22Rv1 (cell line): ENCODE measurements around the gene CYTH1.

ENCODE experiments used
- H3K27ac ChIP-seq: fragments of 450-650 bp; 2 replicates; pipeline ENCODE4 v1.5.1; 2017
- CTCF ChIP-seq: fragments of 450-650 bp; IDR thresholded peaks from 2 replicates; pipeline ENCODE4 v1.5.1; 2017; ENCODE audit warnings: mild to moderate bottlenecking
- ZFX ChIP-seq: fragments of 450-650 bp; IDR thresholded peaks from 2 replicates; pipeline ENCODE4 v1.6.1; 2017; ENCODE audit warnings: antibody characterized with exemption, borderline replicate concordance

Gene CYTH1

GRCh38 chr17:78642707-78643106, 139.4 kb downstream of the CYTH1 start:
- no peak overlapping the region for H3K27ac ChIP-seq
- TF ChIP-seq CTCF (no peak), ZFX (no peak)

- no peak overlapping the region for H3K27ac ChIP-seq
These were observed 140.4 kb downstream of the CYTH1 start for GRCh38 chr17:78641666-78642065.

GRCh38 chr17:78641243-78641642, 140.8 kb downstream of the CYTH1 start:
- TF ChIP-seq CTCF (no peak), ZFX (no peak)
- no peak overlapping the region for H3K27ac ChIP-seq

More at GRCh38 chr17:78641666-78642065, 140.4 kb downstream of the CYTH1 start:
- no peak for TF ChIP-seq CTCF

- H3K27ac ChIP-seq, result no peak overlapping the region
These were observed 141.4 kb downstream of the CYTH1 start for GRCh38 chr17:78640700-78641099.

GRCh38 chr17:78637643-78638420, 144.2 kb downstream of the CYTH1 start:
- no peak overlapping the region for H3K27ac ChIP-seq

More at GRCh38 chr17:78640700-78641099, 141.4 kb downstream of the CYTH1 start:
- TF ChIP-seq ZFX (no peak), CTCF (no peak)

GRCh38 chr17:78637146-78637545, 144.9 kb downstream of the CYTH1 start:
- TF ChIP-seq ZFX (no peak), CTCF (no peak)
- no peak overlapping the region for H3K27ac ChIP-seq

More at GRCh38 chr17:78637643-78638420, 144.2 kb downstream of the CYTH1 start:
- TF ChIP-seq ZFX (no peak), CTCF (no peak)

GRCh38 chr17:78634154-78634553, 147.9 kb downstream of the CYTH1 start:
- H3K27ac ChIP-seq, result no peak overlapping the region
- TF ChIP-seq CTCF (no peak), ZFX (no peak)
